ENCODE measurements around the gene ATP11A.

DNA sequence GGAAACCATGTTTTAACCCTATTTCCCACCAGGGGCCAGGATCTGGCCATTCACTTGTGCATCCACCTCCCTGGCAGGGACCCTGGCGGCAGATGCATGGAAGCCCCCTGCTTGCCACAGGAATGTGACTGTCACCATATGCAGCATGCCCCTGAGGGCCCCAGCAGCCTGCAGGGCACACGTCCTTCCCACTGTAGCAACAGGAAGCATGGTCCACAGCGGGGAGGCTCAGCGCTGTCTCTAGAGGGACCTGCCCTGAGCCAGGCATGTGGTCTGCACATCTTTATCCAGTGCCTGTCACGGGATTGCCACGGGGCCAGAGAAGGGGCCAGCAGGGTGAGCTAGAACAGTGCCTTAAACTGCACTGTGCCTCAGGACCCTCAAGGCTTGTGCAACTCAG is 244.2 kb downstream of the ATP11A start:
- TF ChIP-seq, protein P1, sequence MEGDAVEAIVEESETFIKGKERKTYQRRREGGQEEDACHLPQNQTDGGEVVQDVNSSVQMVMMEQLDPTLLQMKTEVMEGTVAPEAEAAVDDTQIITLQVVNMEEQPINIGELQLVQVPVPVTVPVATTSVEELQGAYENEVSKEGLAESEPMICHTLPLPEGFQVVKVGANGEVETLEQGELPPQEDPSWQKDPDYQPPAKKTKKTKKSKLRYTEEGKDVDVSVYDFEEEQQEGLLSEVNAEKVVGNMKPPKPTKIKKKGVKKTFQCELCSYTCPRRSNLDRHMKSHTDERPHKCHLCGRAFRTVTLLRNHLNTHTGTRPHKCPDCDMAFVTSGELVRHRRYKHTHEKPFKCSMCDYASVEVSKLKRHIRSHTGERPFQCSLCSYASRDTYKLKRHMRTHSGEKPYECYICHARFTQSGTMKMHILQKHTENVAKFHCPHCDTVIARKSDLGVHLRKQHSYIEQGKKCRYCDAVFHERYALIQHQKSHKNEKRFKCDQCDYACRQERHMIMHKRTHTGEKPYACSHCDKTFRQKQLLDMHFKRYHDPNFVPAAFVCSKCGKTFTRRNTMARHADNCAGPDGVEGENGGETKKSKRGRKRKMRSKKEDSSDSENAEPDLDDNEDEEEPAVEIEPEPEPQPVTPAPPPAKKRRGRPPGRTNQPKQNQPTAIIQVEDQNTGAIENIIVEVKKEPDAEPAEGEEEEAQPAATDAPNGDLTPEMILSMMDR (IDR thresholded peaks at IDR 0.05) = no peak
- TF ChIP-seq POLR2A (IDR thresholded peaks at IDR 0.05) = no peak
- no peak for TF ChIP-seq POLR2AphosphoS5 (IDR thresholded peaks at IDR 0.05)
- TF ChIP-seq EP300 (IDR thresholded peaks at IDR 0.05) = no peak

Measured in sigmoid colon (tissue), 4 donors.